Right lobe of liver (tissue), 6 donors: ENCODE data around the gene SAG. TPM values are rescaled to one million over a fixed set of nuclear protein-coding genes. Genes with fewer than 3 reads are reported as not detected.

Source experiments
- ATAC-seq, 4 donors: fragments of 200-7000 bp; cut with Tn5 transposase; one replicate each; pipeline ENCODE4 v1.9.1; 2020; ENCODE audit warnings: mild to moderate bottlenecking in 4 of 4, moderate library complexity in 4 of 4
- DNase-seq, 3 donors: peaks; one replicate each; pipeline ENCODE4 v3.0.0-alpha.2; 2020
- H3K27ac ChIP-seq, 3 donors: fragments of 200-600 bp; one replicate each; pipeline ENCODE4 v1.8.0; 2022
- H3K27me3 ChIP-seq, 2 donors: fragments of 200-600 bp; one replicate each; pipeline ENCODE4 v1.8.0; 2022
- H3K36me3 ChIP-seq, 4 donors: fragments of 200-600 bp; sonication (generic) in 1 of 4; one replicate each; pipeline versions ENCODE4 v1.5.1 to v1.8.0; 2017 to 2022; ENCODE audit warnings: control low read depth in 1 of 4
- H3K4me1 ChIP-seq, 4 donors: fragments of 200-600 bp; sonication (generic) in 1 of 4; one replicate each; pipeline versions ENCODE4 v1.5.1 to v1.8.0; 2017 to 2022; ENCODE audit warnings: control low read depth in 1 of 4
- H3K4me3 ChIP-seq, 3 donors: fragments of 200-600 bp; one replicate each; pipeline ENCODE4 v1.8.0; 2022
- H3K9me3 ChIP-seq, 4 donors: fragments of 200-600 bp; sonication (generic) in 1 of 4; one replicate each; pipeline versions ENCODE4 v1.5.1 to v1.8.0; 2017 to 2022; ENCODE audit warnings: control low read depth in 1 of 4
- CTCF ChIP-seq, 4 donors: fragments of 200-600 bp in 3 of 4; fragments of 450-650 bp in 1 of 4; IDR thresholded peaks; one replicate each; pipeline versions ENCODE4 v1.5.1 to v1.8.0; 2016 to 2022; ENCODE audit warnings: antibody characterized with exemption in 4 of 4, mild to moderate bottlenecking in 2 of 4
- POLR2A ChIP-seq: fragments of 450-650 bp; IDR thresholded peaks from one replicate; pipeline ENCODE4 v1.6.1; 2017; ENCODE audit warnings: antibody characterized with exemption, mild to moderate bottlenecking
- WGBS: methylation state at CpG from one replicate; pipeline ENCODE4 v1.1.6; 2018; ENCODE audit warnings: low coverage, low lambda C conversion rate; ENCODE audit not compliant: insufficient coverage; ENCODE audit errors: missing lambda C conversion rate; 5-methylcytosine and 5-hydroxymethylcytosine counted together
- intact Hi-C, 2 donors: fragments of 100-400 bp; cut with DNase I; formaldehyde crosslinking; loops; one replicate each; pipeline versions ENCODE4 v1.11.2 to v1.14.1; 2022
- total RNA-seq, 6 experiments: library from RNA; depleted of rRNA in 2 of 6; stranded (reverse); fragments of >200 nt in 2 of 6; fragmentation: NEBNext Ultra II Directional in 3 of 6; extraction: Animal tissue kit (Norgen Biotek cat#: 25700) in 3 of 6; gene quantifications; one replicate each; pipeline versions ENCODE4 v1.1.0 to v1.2.4, GENCODE V29; 2016 to 2023
- donor health status: DM: no; HTN: yes; CAD: no.
- donor health status: DM: no; HTN: no; CAD: no.
- donor health status: DM: no; HTN: no; CAD: no.
- donor health status: DM: no; HTN: yes; CAD: no.
- donor health status: DM: no; HTN: yes; CAD: no.

Gene SAG
- total RNA-seq, 6 experiments from 2014 or later, result not detected

- 86% methylated on average over 5 of the region's 9 CpGs for WGBS
- Histone ChIP-seq H3K27me3 (no peaks in the 10 kb centered on the region), H3K4me3 (no peak overlapping the region), H3K4me1 (peaks cover 0 to 37% (median 10%) of the 10 kb centered on the region in 4 donors), H3K9me3 (no peaks in the 10 kb centered on the region), H3K36me3 (no peaks in the 10 kb centered on the region), H3K27ac (peak overlapping the region in 2 of 3 donors; percentile 5 to 65)
- ATAC-seq (no peak), DNase-seq (peak in 1 of 3 donors; percentile 43)
- TF ChIP-seq POLR2A (no peak), CTCF (IDR thresholded peaks at IDR 0.05) (no peak)
- intact Hi-C loops, result no loop called here
Observed at GRCh38 chr2:233346930-233347329, 39.3 kb downstream of the SAG start.

GRCh38 chr2:233349005-233349998 lies 41.7 kb downstream of the SAG start:
- H3K9me3 ChIP-seq, result no peaks in the 10 kb centered on the region
- peaks cover 0 to 48% (median 20%) of the 10 kb centered on the region in 4 donors for H3K4me1 ChIP-seq
- H3K27ac ChIP-seq, result peak overlapping the region in 2 of 3 donors; percentile 24 to 65
- intact Hi-C loops, result no loop called here
- no peaks in the 10 kb centered on the region for H3K36me3 ChIP-seq
- TF ChIP-seq POLR2A (no peak), CTCF (IDR thresholded peaks at IDR 0.05) (no peak)
- ATAC-seq (peak; percentile 76 to 86 (median 79)), DNase-seq (peak; percentile 86 to 93 (median 93))
- 31% methylated on average over 9 of the region's 15 CpGs for WGBS
- H3K4me3 ChIP-seq, result no peak overlapping the region
- H3K27me3 ChIP-seq, result no peaks in the 10 kb centered on the region

- ATAC-seq (peak in 1 of 4 donors; percentile 9), DNase-seq (no peak)
- H3K4me3 ChIP-seq, result no peak overlapping the region
- WGBS, result 56% methylated on average over 8 of the region's 8 CpGs
- TF ChIP-seq CTCF (IDR thresholded peaks at IDR 0.05) (no peak), POLR2A (no peak)
- H3K36me3 ChIP-seq, result no peaks in the 10 kb centered on the region
- intact Hi-C loops, result no loop called here
- peaks cover 0 to 48% (median 20%) of the 10 kb centered on the region in 4 donors for H3K4me1 ChIP-seq
- no peaks in the 10 kb centered on the region for H3K27me3 ChIP-seq
- no peak overlapping the region for H3K27ac ChIP-seq
- no peaks in the 10 kb centered on the region for H3K9me3 ChIP-seq
Observed at GRCh38 chr2:233350708-233351107, 43.1 kb downstream of the SAG start.

- intact Hi-C loops, result no loop called here
- TF ChIP-seq POLR2A, result no peak
- TF ChIP-seq CTCF (IDR thresholded peaks at IDR 0.05), result no peak
- Histone ChIP-seq H3K36me3 (no peaks in the 10 kb centered on the region), H3K9me3 (no peaks in the 10 kb centered on the region), H3K4me1 (peaks cover 0 to 48% (median 20%) of the 10 kb centered on the region in 4 donors), H3K4me3 (no peak overlapping the region), H3K27me3 (no peaks in the 10 kb centered on the region), H3K27ac (no peak overlapping the region)
- ATAC-seq (no peak), DNase-seq (no peak)
- WGBS, result 78% methylated on average over 7 of the region's 7 CpGs
Observed at GRCh38 chr2:233351423-233351822, 43.8 kb downstream of the SAG start.
